ENCODE data around the gene SLC38A9. TPM values are rescaled to one million over a fixed set of nuclear protein-coding genes. Genes with fewer than 3 reads are reported as not detected.
"Not testable (repeated sequence)": the region's sequence is repeated elsewhere in the genome, so short reads cannot be mapped to it uniquely, and the experiment has no call there.

Gene SLC38A9
- total RNA-seq, 6 experiments from 2014 or later = 12.5 to 21.0 (median 14.8) TPM

- H3K27ac ChIP-seq = peak overlapping the region in 1 of 3 donors; percentile 61
These were observed 102.7 kb downstream of the SLC38A9 start for GRCh38 chr5:55609413-55609812.

GRCh38 chr5:55608595-55609349 is 103.4 kb downstream of the SLC38A9 start:
- TF ChIP-seq CTCF (IDR thresholded peaks at IDR 0.05) (no peak), POLR2A (IDR thresholded peaks at IDR 0.05) (no peak)
- no peaks in the 10 kb centered on the region for H3K9me3 ChIP-seq
- H3K36me3 ChIP-seq = no peaks in the 10 kb centered on the region
- intact Hi-C loops (cut with DNase I) = no loop called here
- DNase-seq = no peak
- H3K27me3 ChIP-seq = no peaks in the 10 kb centered on the region
- H3K4me3 ChIP-seq = no peak overlapping the region
- no peak overlapping the region for H3K27ac ChIP-seq
- peaks cover 0 to 16% (median 3%) of the 10 kb centered on the region in 4 donors for H3K4me1 ChIP-seq
- ATAC-seq = no peak
- 63% methylated on average over 6 of the region's 6 CpGs for WGBS (ENCODE audit: insufficient coverage, low coverage, low lambda C conversion rate, missing lambda C conversion rate)

More at GRCh38 chr5:55609413-55609812, 102.7 kb downstream of the SLC38A9 start:
- Histone ChIP-seq H3K4me3 (no peak overlapping the region), H3K9me3 (no peaks in the 10 kb centered on the region), H3K4me1 (peaks cover 0 to 16% (median 3%) of the 10 kb centered on the region in 4 donors), H3K27me3 (no peaks in the 10 kb centered on the region), H3K36me3 (no peaks in the 10 kb centered on the region)
- intact Hi-C loops (cut with DNase I) = no loop called here
- no peak for DNase-seq
- WGBS (ENCODE audit: insufficient coverage, low coverage, low lambda C conversion rate, missing lambda C conversion rate) = 83% methylated on average over 1 of the region's 1 CpG
- TF ChIP-seq CTCF (IDR thresholded peaks at IDR 0.05) (no peak), POLR2A (IDR thresholded peaks at IDR 0.05) (no peak)
- no peak for ATAC-seq

GRCh38 chr5:55607309-55607708 is 104.8 kb downstream of the SLC38A9 start:
- ATAC-seq = peak in 2 of 4 donors; percentile 28 to 36
- DNase-seq; H3K27ac ChIP-seq; H3K36me3 ChIP-seq; intact Hi-C loops (cut with DNase I); H3K27me3 ChIP-seq; H3K9me3 ChIP-seq; H3K4me3 ChIP-seq: not testable (repeated sequence)
- peaks cover 3 to 24% (median 4%) of the 10 kb centered on the region in 4 donors for H3K4me1 ChIP-seq
- WGBS (ENCODE audit: insufficient coverage, low coverage, low lambda C conversion rate, missing lambda C conversion rate) = 36% methylated on average over 1 of the region's 5 CpGs

DNA sequence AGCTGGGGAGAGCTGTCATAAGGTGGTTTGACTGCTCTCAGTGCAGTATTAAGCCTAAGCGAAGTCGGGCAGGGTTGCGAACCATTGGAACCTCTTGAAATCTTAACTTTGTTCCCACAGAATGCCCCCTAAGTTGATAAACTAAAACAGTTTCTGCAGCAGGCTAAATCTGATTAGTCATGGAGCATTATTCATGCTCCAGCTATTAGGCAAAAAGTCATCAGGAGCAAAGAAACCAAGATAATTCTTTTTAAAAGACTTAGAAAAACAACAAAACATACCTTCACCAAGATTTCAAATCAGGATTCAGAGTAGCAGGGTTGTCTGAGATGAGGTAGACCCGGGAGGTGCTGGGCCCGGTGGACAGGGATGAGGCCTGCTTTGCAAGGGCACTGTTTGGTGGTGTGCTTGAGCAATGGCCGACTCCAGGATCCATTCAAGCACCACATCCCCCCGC is 107.5 kb downstream of the SLC38A9 start:
- ATAC-seq (no peak), DNase-seq (no peak)
- no peaks in the 10 kb centered on the region for H3K27me3 ChIP-seq
- intact Hi-C loops (cut with DNase I) = loop anchor here in 1 of 2 donors (5.0 kb wide), 1 partner anchor 33 kb away; no protein-coding TSS in a partner anchor
- TF ChIP-seq POLR2A (IDR thresholded peaks at IDR 0.05) = no peak
- no peak for TF ChIP-seq CTCF (IDR thresholded peaks at IDR 0.05)
- WGBS (ENCODE audit: insufficient coverage, low coverage, low lambda C conversion rate, missing lambda C conversion rate) = 86% methylated on average over 2 of the region's 7 CpGs
- H3K36me3 ChIP-seq = no peaks in the 10 kb centered on the region
- H3K9me3 ChIP-seq = no peaks in the 10 kb centered on the region
- H3K4me3 ChIP-seq = no peak overlapping the region
- no peak overlapping the region for H3K27ac ChIP-seq
- peaks cover 6 to 31% (median 12%) of the 10 kb centered on the region in 4 donors for H3K4me1 ChIP-seq

DNA sequence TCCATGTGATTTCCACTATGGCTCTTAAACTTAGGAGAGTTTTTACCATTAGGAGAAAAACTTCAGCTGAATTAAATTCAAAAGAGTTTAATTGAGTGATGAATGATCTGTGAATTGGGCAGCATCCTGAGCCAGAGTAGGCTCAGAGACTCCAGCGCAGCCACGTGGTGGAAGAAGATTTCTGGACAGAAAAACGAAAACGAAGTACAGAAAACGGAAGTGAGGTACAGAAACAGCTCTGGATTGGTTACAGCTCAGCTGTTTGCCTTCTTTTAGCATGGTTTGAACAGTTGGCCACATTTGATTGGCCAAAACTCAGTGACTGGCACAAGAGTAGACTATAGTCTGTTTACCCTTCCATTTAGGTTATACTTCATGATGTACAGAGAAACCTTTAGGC is 108.2 kb downstream of the SLC38A9 start:
- intact Hi-C loops (cut with DNase I) = loop anchor here in 1 of 2 donors (5.0 kb wide), 1 partner anchor 33 kb away; no protein-coding TSS in a partner anchor
- no peak overlapping the region for H3K27ac ChIP-seq
- peaks cover 6 to 38% (median 16%) of the 10 kb centered on the region in 4 donors for H3K4me1 ChIP-seq
- ATAC-seq (no peak), DNase-seq (no peak)
- TF ChIP-seq POLR2A (IDR thresholded peaks at IDR 0.05) = no peak
- no peak for TF ChIP-seq CTCF (IDR thresholded peaks at IDR 0.05)
- no peaks in the 10 kb centered on the region for H3K9me3 ChIP-seq
- H3K27me3 ChIP-seq = no peaks in the 10 kb centered on the region
- H3K36me3 ChIP-seq = no peaks in the 10 kb centered on the region
- H3K4me3 ChIP-seq = no peak overlapping the region
- WGBS (ENCODE audit: insufficient coverage, low coverage, low lambda C conversion rate, missing lambda C conversion rate) = 70% methylated on average over 5 of the region's 5 CpGs

All from right lobe of liver (tissue), 6 donors.